CD4-positive, alpha-beta T cell treated with Interleukin-12 subunit alpha and Interleukin-12 subunit beta, for 1 hour (primary cell): ENCODE data around the gene DRAP1.

Experiments used
- DNase-seq: peaks from one replicate; pipeline ENCODE4 v3.0.0-alpha.2; 2020

DRAP1 gene

GRCh38 chr11:65919141-65919572 lies at the start of gene DRAP1:
TSS of gene DRAP1 (plus strand) at chr11:65919426. CDS start at chr11:65919502, 76 bp downstream.
- peak; percentile 99 for DNase-seq

GRCh38 chr11:65869643-65870306 lies 49.5 kb upstream of the DRAP1 start:
- no peak for DNase-seq

GRCh38 chr11:65870307-65870658 lies 48.9 kb upstream of the DRAP1 start:
- DNase-seq: no peak

- no peak for DNase-seq
Observed at GRCh38 chr11:65870706-65871681, 48.2 kb upstream of the DRAP1 start.

GRCh38 chr11:65871811-65872548 lies 47.2 kb upstream of the DRAP1 start:
- DNase-seq: no peak

- DNase-seq: no peak
Observed at GRCh38 chr11:65872586-65873317, 46.5 kb upstream of the DRAP1 start, which contains the start of gene EFEMP2. TSS of gene EFEMP2 (minus strand) at chr11:65872800. CDS start at chr11:65872354, 446 bp downstream.

- DNase-seq: peak; percentile 97
Observed at GRCh38 chr11:65873318-65874156, 45.7 kb upstream of the DRAP1 start.

GRCh38 chr11:65879617-65880016 lies 39.6 kb upstream of the DRAP1 start, which contains the start of gene CTSW:
TSS of gene CTSW (plus strand) at chr11:65879837. CDS start at chr11:65879855, 18 bp downstream.
- DNase-seq: peak; percentile 64

GRCh38 chr11:65880027-65880426 lies 39.2 kb upstream of the DRAP1 start:
- no peak for DNase-seq

- no peak for DNase-seq
Observed at GRCh38 chr11:65880844-65881421, 38.3 kb upstream of the DRAP1 start.

- no peak for DNase-seq
Observed at GRCh38 chr11:65882120-65883057, 36.8 kb upstream of the DRAP1 start.

GRCh38 chr11:65883058-65883761 lies 36.0 kb upstream of the DRAP1 start:
- DNase-seq: no peak

- DNase-seq: no peak
Observed at GRCh38 chr11:65883786-65884715, 35.2 kb upstream of the DRAP1 start.

- peak; percentile 87 for DNase-seq
Observed at GRCh38 chr11:65884716-65885092, 34.5 kb upstream of the DRAP1 start.

- DNase-seq: no peak
Observed at GRCh38 chr11:65885231-65885630, 34.0 kb upstream of the DRAP1 start.

GRCh38 chr11:65885808-65886536 lies 33.3 kb upstream of the DRAP1 start:
- no peak for DNase-seq
